A204.1 (cell line): ENCODE results near the gene TMEM30A.

ENCODE experiments used
- FAIRE-seq: peaks from 2 replicates; lab custom pipeline; 2012; peaks lifted over from hg19 to GRCh38; lab: Jason Lieb, UNC

Gene TMEM30A

GRCh38 chr6:75291744-75292143 lies 7.2 kb upstream of the TMEM30A start:
- FAIRE-seq = no peak

- FAIRE-seq = no peak
Observed at GRCh38 chr6:75291331-75291730, 6.7 kb upstream of the TMEM30A start.

GRCh38 chr6:75290136-75290945 lies 5.7 kb upstream of the TMEM30A start:
- FAIRE-seq = no peak

- FAIRE-seq = no peak
Observed at GRCh38 chr6:75288023-75288422, 3.4 kb upstream of the TMEM30A start.

- FAIRE-seq = no peak
Observed at GRCh38 chr6:75287424-75287823, 2.8 kb upstream of the TMEM30A start.

- no peak for FAIRE-seq
Observed at GRCh38 chr6:75286955-75287354, 2.4 kb upstream of the TMEM30A start.

- FAIRE-seq = no peak
Observed at GRCh38 chr6:75285283-75285639, 669 bp upstream of the TMEM30A start.

GRCh38 chr6:75283907-75284631 lies 523 bp downstream of the TMEM30A start:
- no peak for FAIRE-seq

- no peak for FAIRE-seq
Observed at GRCh38 chr6:75282706-75283105, 1.9 kb downstream of the TMEM30A start.

GRCh38 chr6:75281653-75282052 lies 2.9 kb downstream of the TMEM30A start:
- no peak for FAIRE-seq

GRCh38 chr6:75280131-75280855 lies 4.3 kb downstream of the TMEM30A start:
- FAIRE-seq = no peak

- no peak for FAIRE-seq
Observed at GRCh38 chr6:75279418-75279817, 5.2 kb downstream of the TMEM30A start.

- FAIRE-seq = no peak
Observed at GRCh38 chr6:75278474-75279077, 6.0 kb downstream of the TMEM30A start.

- FAIRE-seq = no peak
Observed at GRCh38 chr6:75275067-75275466, 9.5 kb downstream of the TMEM30A start.

- FAIRE-seq = no peak
Observed at GRCh38 chr6:75273009-75273408, 11.6 kb downstream of the TMEM30A start.

GRCh38 chr6:75272145-75272840 lies 12.3 kb downstream of the TMEM30A start:
- FAIRE-seq = no peak

GRCh38 chr6:75268988-75269354 lies 15.6 kb downstream of the TMEM30A start:
- no peak for FAIRE-seq

- FAIRE-seq = no peak
Observed at GRCh38 chr6:75268121-75268987, 16.2 kb downstream of the TMEM30A start.

- no peak for FAIRE-seq
Observed at GRCh38 chr6:75267461-75267860, 17.1 kb downstream of the TMEM30A start.

- FAIRE-seq = peak; percentile 98
Observed at GRCh38 chr6:75266716-75267291, 17.8 kb downstream of the TMEM30A start.

GRCh38 chr6:75263401-75263750 lies 21.2 kb downstream of the TMEM30A start:
- no peak for FAIRE-seq
